OCI-LY3 (cell line): Measurements from ENCODE around the gene ACSF3.

Experiments used
- CTCF ChIP-seq: fragments of 200-600, 300-600 bp; sonication (generic); IDR thresholded peaks from 2 replicates; pipeline ENCODE4 v1.5.1; 2014; ENCODE audit warnings: antibody characterized with exemption, low read length, low read depth
- EZH2phosphoT487 ChIP-seq: fragments of 200-600 bp; shearing (Covaris generic); IDR thresholded peaks from 2 replicates; pipeline ENCODE4 v1.6.1; 2018; ENCODE audit warnings: antibody characterized with exemption, mixed run types, low read depth

- no peak for TF ChIP-seq CTCF
- no peak for TF ChIP-seq EZH2phosphoT487
Observed at GRCh38 chr16:89123831-89124100, 30.1 kb downstream of the ACSF3 start.
